RWPE2 (cell line): ENCODE measurements around the gene DCHS1.

Experiments used
- ATAC-seq: fragments of 200-7000 bp; cut with Tn5 transposase; 3 replicates; pipeline ENCODE4 v1.9.1; 2021; ENCODE audit warnings: low read depth
- DNase-seq: peaks from one replicate; pipeline ENCODE4 v3.0.0-alpha.2; 2020; ENCODE audit warnings: low spot score
- H3K27ac ChIP-seq: fragments of 450-650 bp; 2 replicates; pipeline ENCODE4 v1.5.1; 2017; ENCODE audit warnings: mild to moderate bottlenecking; ENCODE audit not compliant: poor library complexity, severe bottlenecking
- H3K27me3 ChIP-seq: fragments of 250-450 bp; sonication (Bioruptor Pico); 2 replicates; pipeline ENCODE4 v1.5.1; 2021; ENCODE audit warnings: mild to moderate bottlenecking, moderate library complexity; ENCODE audit not compliant: insufficient read depth, poor library complexity, severe bottlenecking
- H3K36me3 ChIP-seq: fragments of 250-450 bp; sonication (Bioruptor Pico); 2 replicates; pipeline ENCODE4 v1.5.1; 2020; ENCODE audit warnings: low read depth, mild to moderate bottlenecking, moderate library complexity
- H3K4me1 ChIP-seq: fragments of 250-450 bp; sonication (Bioruptor Pico); 2 replicates; pipeline ENCODE4 v1.5.1; 2021; ENCODE audit warnings: mild to moderate bottlenecking, moderate library complexity; ENCODE audit not compliant: insufficient read depth, poor library complexity, severe bottlenecking
- H3K4me3 ChIP-seq: fragments of 250-450 bp; sonication (Bioruptor Pico); 2 replicates; pipeline ENCODE4 v1.5.1; 2021; ENCODE audit warnings: mild to moderate bottlenecking, moderate library complexity; ENCODE audit not compliant: severe bottlenecking
- H3K9me3 ChIP-seq: fragments of 250-450 bp; sonication (Bioruptor Pico); 2 replicates; pipeline ENCODE4 v1.5.1; 2021; ENCODE audit warnings: mild to moderate bottlenecking, moderate library complexity; ENCODE audit not compliant: severe bottlenecking
- CTCF ChIP-seq: fragments of 450-650 bp; IDR thresholded peaks from one replicate; pipeline ENCODE4 v1.5.1; 2017; ENCODE audit warnings: mild to moderate bottlenecking, moderate library complexity; ENCODE audit not compliant: poor library complexity, severe bottlenecking

DCHS1 gene

GRCh38 chr11:6617315-6617781, 38.3 kb downstream of the DCHS1 start:
- TF ChIP-seq CTCF: no peak
- DNase-seq (peak; percentile 24), ATAC-seq (no peak)
- no peaks in the 10 kb centered on the region for H3K9me3 ChIP-seq
- H3K4me1 ChIP-seq: peaks cover 4% of the 10 kb centered on the region
- no peaks in the 10 kb centered on the region for H3K27me3 ChIP-seq
- no peaks in the 10 kb centered on the region for H3K36me3 ChIP-seq
- no peak overlapping the region for H3K27ac ChIP-seq
- no peak overlapping the region for H3K4me3 ChIP-seq

GRCh38 chr11:6616596-6617250, 38.9 kb downstream of the DCHS1 start:
- H3K4me1 ChIP-seq: peaks cover 4% of the 10 kb centered on the region
- H3K27me3 ChIP-seq: no peaks in the 10 kb centered on the region
- H3K36me3 ChIP-seq: no peaks in the 10 kb centered on the region
- no peak for TF ChIP-seq CTCF
- H3K9me3 ChIP-seq: no peaks in the 10 kb centered on the region
- DNase-seq: no peak
- no peak overlapping the region for H3K27ac ChIP-seq
- no peak for ATAC-seq
- H3K4me3 ChIP-seq: no peak overlapping the region

- TF ChIP-seq CTCF: no peak
- DNase-seq (peak; percentile 18), ATAC-seq (no peak)
- H3K27me3 ChIP-seq: no peaks in the 10 kb centered on the region
- H3K4me1 ChIP-seq: peaks cover 4% of the 10 kb centered on the region
- H3K9me3 ChIP-seq: no peaks in the 10 kb centered on the region
- no peak overlapping the region for H3K4me3 ChIP-seq
- H3K36me3 ChIP-seq: peaks cover 5% of the 10 kb centered on the region
- no peak overlapping the region for H3K27ac ChIP-seq
Measured at GRCh38 chr11:6615882-6616585, 39.6 kb downstream of the DCHS1 start.

DNA sequence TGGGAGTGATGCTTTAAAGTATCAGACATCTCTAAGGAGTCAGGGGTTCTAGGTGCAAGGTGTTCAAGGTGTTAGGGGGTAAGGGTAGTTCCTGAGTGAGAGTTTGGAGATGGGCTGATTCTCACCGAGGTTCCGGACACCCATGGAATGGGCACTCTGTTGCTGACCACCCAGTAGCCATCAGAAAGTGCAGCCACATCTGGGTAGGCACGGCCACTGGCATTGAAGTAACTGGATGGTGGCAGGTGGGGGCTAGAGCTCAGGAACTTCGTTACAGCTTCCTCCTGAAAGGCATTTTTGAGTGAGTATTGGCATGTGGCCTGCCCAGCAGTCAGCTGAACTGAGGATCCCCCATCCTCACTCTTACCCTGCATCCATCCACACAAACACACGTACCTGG, 40.6 kb downstream of the DCHS1 start:
- Histone ChIP-seq H3K36me3 (peaks cover 15% of the 10 kb centered on the region), H3K9me3 (no peaks in the 10 kb centered on the region), H3K4me1 (peaks cover 4% of the 10 kb centered on the region), H3K4me3 (no peak overlapping the region), H3K27ac (no peak overlapping the region), H3K27me3 (no peaks in the 10 kb centered on the region)
- no peak for TF ChIP-seq CTCF
- DNase-seq (no peak), ATAC-seq (no peak)

GRCh38 chr11:6614446-6614845, 41.2 kb downstream of the DCHS1 start:
- ATAC-seq (no peak), DNase-seq (no peak)
- TF ChIP-seq CTCF: no peak
- Histone ChIP-seq H3K4me1 (peaks cover under 1% of the 10 kb centered on the region), H3K27ac (no peak overlapping the region), H3K9me3 (no peaks in the 10 kb centered on the region), H3K27me3 (no peaks in the 10 kb centered on the region), H3K36me3 (peaks cover 21% of the 10 kb centered on the region), H3K4me3 (no peak overlapping the region)
